Lower leg skin (tissue), 4 donors: ENCODE results near the gene DOCK10. TPM values are rescaled to one million over a fixed set of nuclear protein-coding genes. Genes with fewer than 3 reads are reported as not detected.

ENCODE experiments used
- DNase-seq, 2 donors: peaks; one replicate each; pipeline ENCODE4 v3.0.0-alpha.2; 2019; ENCODE audit warnings: low spot score in 2 of 2
- H3K4me3 ChIP-seq: fragments of 200-600 bp; sonication (generic); 2 replicates; pipeline ENCODE4 v1.5.1; 2017; ENCODE audit warnings: mild to moderate bottlenecking, low read depth; ENCODE audit not compliant: poor library complexity, severe bottlenecking
- POLR2A ChIP-seq, 2 donors: fragments of 450-650 bp; IDR thresholded peaks; one replicate each; pipeline ENCODE4 v1.6.1; 2016 to 2017; ENCODE audit warnings: antibody characterized with exemption in 2 of 2, mild to moderate bottlenecking in 1 of 2, moderate library complexity in 1 of 2
- WGBS, 2 donors: methylation state at CpG; one replicate each; pipeline ENCODE4 v1.1.5; 2018; 5-methylcytosine and 5-hydroxymethylcytosine counted together
- intact Hi-C: fragments of 100-400 bp; cut with DNase I; formaldehyde crosslinking; loops from one replicate; pipeline ENCODE4 v1.15.0; 2023; ENCODE audit warnings: low total_unique reads
- total RNA-seq, 4 donors: library from RNA; depleted of rRNA; stranded (reverse); fragments of >200 nt; gene quantifications; one replicate each; pipeline ENCODE4 v1.1.0, GENCODE V29; 2016
- TF ChIP-seq, protein P1 (sequence below), 3 donors: fragments of 450-650 bp; IDR thresholded peaks; one replicate each; pipeline ENCODE4 v1.5.1; 2016; ENCODE audit warnings: antibody characterized with exemption in 3 of 3, mild to moderate bottlenecking in 3 of 3, moderate library complexity in 2 of 3

The DOCK10 gene
- total RNA-seq, 4 donors from 2014 or later: 6.2 to 16.5 (median 14.0) TPM

DNA sequence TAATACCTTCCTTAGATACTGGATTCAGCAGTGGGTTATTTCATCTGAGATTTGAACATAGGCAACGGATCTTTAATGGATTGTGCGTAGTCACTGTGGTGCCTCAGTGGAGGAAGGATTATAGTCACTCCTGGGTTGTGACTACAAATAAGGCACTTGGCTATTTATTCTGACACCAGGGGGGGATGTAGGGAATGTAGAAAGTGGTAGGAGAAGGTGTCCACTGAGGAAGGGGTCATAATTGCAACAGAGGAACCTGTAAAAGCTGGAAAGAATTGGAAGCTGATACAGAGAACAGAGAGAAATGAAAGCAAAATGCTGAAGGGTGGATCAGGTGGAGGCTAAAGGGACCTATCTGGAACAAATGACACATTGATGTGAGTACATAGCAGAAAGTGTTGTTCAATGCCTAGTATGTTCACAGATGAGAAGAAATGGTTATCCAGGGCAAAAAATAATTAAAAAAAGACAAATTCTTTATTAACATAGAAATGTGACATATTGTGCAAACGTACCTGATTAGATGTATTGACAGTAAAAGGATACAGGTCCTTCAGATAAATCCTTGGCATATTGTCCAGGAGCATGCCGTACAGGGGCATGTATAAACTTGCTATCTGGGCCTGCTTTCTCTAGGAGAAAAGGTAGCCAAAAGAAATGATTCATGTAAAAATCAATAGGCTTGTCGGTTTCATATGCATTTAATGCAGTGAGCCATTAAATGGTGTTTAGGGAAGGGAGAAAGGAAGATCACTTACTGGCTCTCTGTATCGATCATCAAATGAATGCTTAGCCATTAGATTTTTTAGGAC is 234.9 kb downstream of the DOCK10 start:
- WGBS, 2 donors: 67 to 72% methylated on average over 6 of the region's 6 CpGs
- H3K4me3 ChIP-seq: no peak overlapping the region
- TF ChIP-seq POLR2A (IDR thresholded peaks at IDR 0.05): no peak
- TF ChIP-seq, protein P1, sequence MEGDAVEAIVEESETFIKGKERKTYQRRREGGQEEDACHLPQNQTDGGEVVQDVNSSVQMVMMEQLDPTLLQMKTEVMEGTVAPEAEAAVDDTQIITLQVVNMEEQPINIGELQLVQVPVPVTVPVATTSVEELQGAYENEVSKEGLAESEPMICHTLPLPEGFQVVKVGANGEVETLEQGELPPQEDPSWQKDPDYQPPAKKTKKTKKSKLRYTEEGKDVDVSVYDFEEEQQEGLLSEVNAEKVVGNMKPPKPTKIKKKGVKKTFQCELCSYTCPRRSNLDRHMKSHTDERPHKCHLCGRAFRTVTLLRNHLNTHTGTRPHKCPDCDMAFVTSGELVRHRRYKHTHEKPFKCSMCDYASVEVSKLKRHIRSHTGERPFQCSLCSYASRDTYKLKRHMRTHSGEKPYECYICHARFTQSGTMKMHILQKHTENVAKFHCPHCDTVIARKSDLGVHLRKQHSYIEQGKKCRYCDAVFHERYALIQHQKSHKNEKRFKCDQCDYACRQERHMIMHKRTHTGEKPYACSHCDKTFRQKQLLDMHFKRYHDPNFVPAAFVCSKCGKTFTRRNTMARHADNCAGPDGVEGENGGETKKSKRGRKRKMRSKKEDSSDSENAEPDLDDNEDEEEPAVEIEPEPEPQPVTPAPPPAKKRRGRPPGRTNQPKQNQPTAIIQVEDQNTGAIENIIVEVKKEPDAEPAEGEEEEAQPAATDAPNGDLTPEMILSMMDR (IDR thresholded peaks at IDR 0.05): no peak
- no peak for DNase-seq
- intact Hi-C loops: no loop called here

DNA sequence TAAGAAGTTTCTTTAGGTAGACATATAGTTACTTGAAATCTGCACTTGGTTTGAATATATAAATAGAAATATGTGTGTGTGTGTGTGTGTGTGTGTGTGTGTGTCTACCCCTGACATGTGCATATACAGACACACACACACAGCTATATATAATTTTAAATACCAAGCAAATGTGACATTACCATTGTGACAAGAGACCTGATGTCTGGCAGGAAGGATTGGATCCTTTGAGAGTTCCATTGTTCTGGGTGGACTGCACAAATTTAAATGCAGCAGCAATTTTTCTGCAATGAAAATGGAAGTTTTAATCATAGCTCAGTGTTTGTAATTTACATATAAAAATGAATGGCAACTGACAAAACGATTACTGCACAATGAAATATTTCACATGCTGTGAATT is 238.3 kb downstream of the DOCK10 start:
- 83% methylated on average over 1 of the region's 1 CpG for WGBS, 2 donors
- DNase-seq: no peak
- intact Hi-C loops: no loop called here
- TF ChIP-seq, protein P1 (IDR thresholded peaks at IDR 0.05): no peak
- TF ChIP-seq POLR2A (IDR thresholded peaks at IDR 0.05): no peak
- no peak overlapping the region for H3K4me3 ChIP-seq

DNA sequence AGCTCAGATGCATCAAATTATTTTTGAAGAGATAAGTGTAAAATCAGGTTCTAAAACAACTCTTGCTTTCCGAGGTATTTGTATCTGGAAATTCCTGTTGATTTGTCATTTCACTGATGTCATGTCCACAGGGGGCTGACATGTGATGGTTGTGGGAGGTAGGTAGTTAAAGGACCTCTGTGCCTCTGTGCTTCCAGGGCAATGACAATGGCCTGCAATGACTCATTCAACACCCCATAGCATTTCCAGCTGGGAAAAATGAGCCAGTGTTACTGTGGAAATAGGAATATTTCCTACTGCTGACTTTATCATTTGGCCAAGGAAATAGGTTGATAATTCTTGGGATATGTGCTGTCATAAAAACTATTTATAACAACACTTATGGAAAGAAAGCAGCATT is 239.9 kb downstream of the DOCK10 start:
- no peak overlapping the region for H3K4me3 ChIP-seq
- TF ChIP-seq, protein P1 (IDR thresholded peaks at IDR 0.05): no peak
- TF ChIP-seq POLR2A (IDR thresholded peaks at IDR 0.05): no peak
- WGBS, 2 donors: 41 to 79% methylated on average over 1 of the region's 1 CpG
- DNase-seq: no peak
- intact Hi-C loops: no loop called here

DNA sequence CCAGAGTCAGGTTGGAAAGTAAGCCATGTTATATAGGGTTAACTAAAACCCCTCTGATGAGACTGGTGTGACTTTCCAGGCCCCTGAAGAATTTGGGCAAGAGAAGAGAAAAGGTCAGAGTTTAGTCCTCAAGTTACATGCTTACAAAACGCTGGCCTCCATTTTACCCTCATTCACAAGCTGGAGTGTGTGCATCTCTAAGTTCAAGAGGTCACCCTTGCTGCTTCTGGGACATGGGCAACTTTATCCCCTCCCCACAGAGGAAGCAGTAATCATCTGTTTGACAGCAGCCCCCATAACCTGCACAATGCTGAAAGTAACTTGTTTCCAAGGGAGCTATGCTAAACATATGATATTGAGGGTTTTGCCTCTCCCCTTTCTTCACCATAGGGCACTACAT is 240.9 kb downstream of the DOCK10 start:
- no peak for DNase-seq
- no peak overlapping the region for H3K4me3 ChIP-seq
- WGBS, 2 donors: 73 to 74% methylated on average over 1 of the region's 1 CpG
- intact Hi-C loops: no loop called here
- no peak for TF ChIP-seq POLR2A (IDR thresholded peaks at IDR 0.05)
- TF ChIP-seq, protein P1 (IDR thresholded peaks at IDR 0.05): no peak

DNA sequence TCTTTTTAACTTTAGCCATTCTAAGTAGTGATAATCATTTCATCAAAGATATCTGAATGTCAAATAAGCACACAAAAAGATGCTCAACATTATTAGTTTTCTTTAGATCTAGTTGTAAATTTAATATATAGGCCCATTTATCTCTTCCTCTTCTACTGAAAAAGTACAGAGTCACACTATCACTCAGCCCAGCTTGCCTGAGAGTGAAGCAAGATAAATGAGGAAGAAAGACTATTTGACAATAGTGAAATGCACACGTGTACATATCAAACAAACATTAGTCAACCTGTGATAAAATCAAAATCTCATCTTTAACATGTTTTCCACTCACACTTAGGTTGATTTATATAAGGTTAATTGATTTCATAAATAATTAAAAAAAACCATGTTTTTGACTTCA is 242.6 kb downstream of the DOCK10 start:
- intact Hi-C loops: no loop called here
- H3K4me3 ChIP-seq: no peak overlapping the region
- 68 to 70% methylated on average over 1 of the region's 1 CpG for WGBS, 2 donors
- no peak for TF ChIP-seq POLR2A (IDR thresholded peaks at IDR 0.05)
- TF ChIP-seq, protein P1 (IDR thresholded peaks at IDR 0.05): no peak
- no peak for DNase-seq

DNA sequence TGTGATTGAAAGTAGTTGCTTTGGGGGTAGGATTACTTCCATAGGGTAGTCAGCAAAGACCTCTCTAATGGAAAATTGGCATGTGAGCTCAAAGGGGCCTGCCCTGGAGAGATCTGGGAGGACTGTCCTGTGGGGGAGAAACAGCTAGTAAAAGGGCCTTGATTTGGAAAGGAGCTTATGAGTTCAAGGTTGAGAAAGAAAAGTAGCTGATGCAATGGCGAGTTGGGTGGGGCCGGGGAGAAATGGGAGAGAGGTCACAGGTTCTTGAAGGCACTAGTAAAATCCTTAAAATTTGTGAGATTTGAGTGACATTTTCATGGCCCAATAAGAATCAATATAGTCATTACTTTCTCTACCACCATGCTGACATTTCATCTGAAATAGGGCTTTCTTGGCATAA is 244.1 kb downstream of the DOCK10 start:
- TF ChIP-seq, protein P1 (IDR thresholded peaks at IDR 0.05): no peak
- TF ChIP-seq POLR2A (IDR thresholded peaks at IDR 0.05): no peak
- no peak overlapping the region for H3K4me3 ChIP-seq
- no peak for DNase-seq
- intact Hi-C loops: no loop called here
- 92 to 98% methylated on average over 2 of the region's 2 CpGs for WGBS, 2 donors
